ENCODE measurements around the gene CCR3.

Gene CCR3

DNA sequence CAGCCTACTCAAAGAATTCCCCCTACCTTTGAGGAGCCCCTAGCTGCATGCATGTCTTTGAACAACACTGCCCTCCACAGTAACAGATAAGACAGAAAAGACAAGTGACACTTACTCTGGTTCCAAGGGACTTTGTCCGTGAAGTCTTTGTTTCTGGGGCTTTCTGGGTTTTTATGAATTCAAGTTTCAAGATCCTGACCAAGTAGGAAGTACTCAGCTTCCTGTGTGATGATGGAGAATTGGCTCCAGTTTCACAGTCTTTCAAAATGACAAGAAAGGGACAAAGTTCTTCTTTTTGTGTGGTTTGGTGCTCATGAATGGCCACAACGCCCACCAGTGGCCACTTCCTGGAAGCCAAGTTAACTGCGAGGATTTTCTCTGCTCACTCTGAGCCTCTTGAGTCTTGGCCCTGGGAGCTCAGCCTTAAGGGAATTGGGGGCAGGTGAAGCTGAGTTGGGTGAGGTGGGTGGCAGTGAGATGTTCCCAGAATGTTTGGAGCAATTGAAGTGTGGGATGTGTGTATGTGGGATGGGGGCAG, 34.0 kb upstream of the CCR3 start, which contains the start of gene CCR1:
CCR1 (minus strand) TSS at position 147 of the 538 bp plus-strand sequence. CDS start 4,000 bp downstream, outside the sequence.
- H3K4me3 ChIP-seq (ENCODE audit: low read depth, low read length) = no peak within 1 kb of the TSS
- POLR2A ChIA-PET = no interaction called here
- CTCF ChIA-PET = interaction anchor here (1.0 to 1.5 kb wide), 3 partner anchors 25 to 125 kb away, joined by 3 to 4 read pairs (median 3); no protein-coding TSS in a partner anchor
- no peak for DNase-seq (ENCODE audit: low read depth, low spot score)
- TF ChIP-seq, protein P1, sequence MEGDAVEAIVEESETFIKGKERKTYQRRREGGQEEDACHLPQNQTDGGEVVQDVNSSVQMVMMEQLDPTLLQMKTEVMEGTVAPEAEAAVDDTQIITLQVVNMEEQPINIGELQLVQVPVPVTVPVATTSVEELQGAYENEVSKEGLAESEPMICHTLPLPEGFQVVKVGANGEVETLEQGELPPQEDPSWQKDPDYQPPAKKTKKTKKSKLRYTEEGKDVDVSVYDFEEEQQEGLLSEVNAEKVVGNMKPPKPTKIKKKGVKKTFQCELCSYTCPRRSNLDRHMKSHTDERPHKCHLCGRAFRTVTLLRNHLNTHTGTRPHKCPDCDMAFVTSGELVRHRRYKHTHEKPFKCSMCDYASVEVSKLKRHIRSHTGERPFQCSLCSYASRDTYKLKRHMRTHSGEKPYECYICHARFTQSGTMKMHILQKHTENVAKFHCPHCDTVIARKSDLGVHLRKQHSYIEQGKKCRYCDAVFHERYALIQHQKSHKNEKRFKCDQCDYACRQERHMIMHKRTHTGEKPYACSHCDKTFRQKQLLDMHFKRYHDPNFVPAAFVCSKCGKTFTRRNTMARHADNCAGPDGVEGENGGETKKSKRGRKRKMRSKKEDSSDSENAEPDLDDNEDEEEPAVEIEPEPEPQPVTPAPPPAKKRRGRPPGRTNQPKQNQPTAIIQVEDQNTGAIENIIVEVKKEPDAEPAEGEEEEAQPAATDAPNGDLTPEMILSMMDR (IDR thresholded peaks at IDR 0.05; ENCODE audit: insufficient read depth, low read length, missing control alignments) = peak; percentile 28

DNA sequence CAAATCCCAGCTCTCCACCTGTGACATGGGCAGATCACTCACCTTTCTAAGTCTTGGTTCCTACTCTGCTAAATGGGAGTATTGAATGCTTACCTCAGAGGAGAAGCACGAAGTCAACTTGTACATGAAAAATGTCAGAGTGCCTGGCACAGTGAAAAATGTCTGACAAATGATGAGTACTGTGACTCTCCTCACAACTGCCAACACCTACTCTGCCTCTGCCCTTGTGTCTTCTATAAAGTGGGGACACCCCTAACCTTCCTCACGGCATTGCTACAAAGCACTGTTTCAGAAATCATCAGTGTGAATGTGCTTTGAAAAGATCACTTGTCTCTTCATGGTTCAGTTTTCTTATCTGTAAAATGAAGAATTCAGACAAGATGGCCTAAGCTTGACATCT, 33.2 kb upstream of the CCR3 start:
- no peak for DNase-seq (ENCODE audit: low read depth, low spot score)
- POLR2A ChIA-PET = no interaction called here
- no peak overlapping the region for H3K4me3 ChIP-seq (ENCODE audit: low read depth, low read length)
- CTCF ChIA-PET = interaction anchor here (1.5 kb wide), 1 partner anchor 122 kb away, joined by 4 read pairs; no protein-coding TSS in a partner anchor
- TF ChIP-seq, protein P1 (IDR thresholded peaks at IDR 0.05; ENCODE audit: insufficient read depth, low read length, missing control alignments) = no peak

DNA sequence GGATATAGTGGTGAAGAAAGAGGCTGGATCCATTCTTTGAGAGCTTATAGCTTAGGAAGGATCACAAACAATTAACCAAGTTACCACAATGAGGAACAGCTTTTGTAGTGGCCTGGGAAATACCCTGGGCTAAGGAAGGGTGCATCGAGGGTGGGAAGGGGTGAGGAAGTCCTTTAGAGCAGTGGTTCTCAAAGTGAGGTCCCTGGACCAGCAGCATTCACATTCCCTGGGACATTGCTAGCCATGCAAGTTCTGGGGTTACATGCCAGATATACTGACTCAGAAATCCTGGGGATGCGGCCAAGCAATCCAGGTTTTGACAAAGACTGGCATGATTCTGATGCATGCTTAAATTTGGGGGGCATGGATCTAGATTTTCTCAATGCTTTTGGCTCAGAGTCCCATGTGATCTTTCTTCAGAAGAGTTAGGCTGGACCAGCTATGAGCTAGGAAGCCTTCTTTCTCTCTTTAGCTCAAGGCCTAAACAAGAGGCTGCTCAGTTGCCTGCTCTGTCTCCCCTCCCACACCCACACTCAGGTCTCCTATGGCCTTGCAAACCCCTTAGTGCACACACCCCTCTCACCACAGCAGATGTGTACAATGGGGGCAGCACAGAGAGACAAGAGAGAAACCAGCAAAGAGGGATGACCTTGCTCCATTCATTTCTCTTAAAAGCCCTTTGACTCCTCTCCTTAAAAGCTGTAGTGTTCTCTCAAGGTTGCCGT, 32.4 kb upstream of the CCR3 start:
- ChIA-PET CTCF (no interaction called here), POLR2A (no interaction called here)
- TF ChIP-seq, protein P1 (IDR thresholded peaks at IDR 0.05; ENCODE audit: insufficient read depth, low read length, missing control alignments) = no peak
- no peak overlapping the region for H3K4me3 ChIP-seq (ENCODE audit: low read depth, low read length)
- DNase-seq (ENCODE audit: low read depth, low spot score) = no peak

DNA sequence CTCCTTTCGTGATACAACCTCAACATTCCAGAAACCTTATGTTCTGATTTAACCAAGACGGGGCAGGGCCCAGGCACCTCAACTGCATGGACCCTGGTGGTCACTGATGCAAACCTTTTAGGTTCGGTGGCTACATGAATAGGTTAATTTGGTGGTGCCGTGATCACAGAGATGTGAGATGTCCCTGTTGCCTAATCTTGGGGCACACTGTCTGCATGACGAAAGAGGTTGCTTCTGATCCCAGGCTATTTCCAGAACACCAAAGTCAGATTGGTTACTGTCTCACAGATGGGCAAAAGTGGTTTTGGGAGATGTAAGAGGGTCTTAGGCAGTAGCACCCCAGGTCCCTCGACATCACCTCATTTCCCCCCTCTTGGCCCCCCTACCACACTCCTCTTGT, 30.2 kb upstream of the CCR3 start:
- H3K4me3 ChIP-seq (ENCODE audit: low read depth, low read length) = no peak overlapping the region
- no peak for DNase-seq (ENCODE audit: low read depth, low spot score)
- ChIA-PET CTCF (no interaction called here), POLR2A (no interaction called here)
- TF ChIP-seq, protein P1 (IDR thresholded peaks at IDR 0.05; ENCODE audit: insufficient read depth, low read length, missing control alignments) = no peak

DNA sequence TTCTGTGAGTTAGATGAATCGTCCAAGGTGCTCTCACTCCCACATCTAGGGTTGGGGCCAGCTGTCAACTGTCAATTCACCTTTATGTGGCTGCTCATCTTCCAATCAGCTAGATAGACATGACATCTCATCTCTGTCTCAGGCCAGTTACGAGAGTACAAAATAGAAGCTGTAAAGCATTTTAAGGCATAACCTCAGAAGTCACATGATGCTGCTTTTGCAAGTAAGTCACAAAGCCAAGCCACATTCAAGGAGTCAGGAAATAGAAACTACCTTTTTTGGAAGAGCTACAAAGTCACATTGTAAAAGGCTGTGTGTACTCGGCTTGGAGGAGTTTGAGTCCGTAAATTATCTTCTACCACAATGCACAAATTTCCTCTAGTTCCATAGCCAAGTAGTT, 29.1 kb upstream of the CCR3 start:
- H3K4me3 ChIP-seq (ENCODE audit: low read depth, low read length) = no peak overlapping the region
- no peak for DNase-seq (ENCODE audit: low read depth, low spot score)
- TF ChIP-seq, protein P1 (IDR thresholded peaks at IDR 0.05; ENCODE audit: insufficient read depth, low read length, missing control alignments) = no peak
- POLR2A ChIA-PET = no interaction called here
- CTCF ChIA-PET = no interaction called here

DNA sequence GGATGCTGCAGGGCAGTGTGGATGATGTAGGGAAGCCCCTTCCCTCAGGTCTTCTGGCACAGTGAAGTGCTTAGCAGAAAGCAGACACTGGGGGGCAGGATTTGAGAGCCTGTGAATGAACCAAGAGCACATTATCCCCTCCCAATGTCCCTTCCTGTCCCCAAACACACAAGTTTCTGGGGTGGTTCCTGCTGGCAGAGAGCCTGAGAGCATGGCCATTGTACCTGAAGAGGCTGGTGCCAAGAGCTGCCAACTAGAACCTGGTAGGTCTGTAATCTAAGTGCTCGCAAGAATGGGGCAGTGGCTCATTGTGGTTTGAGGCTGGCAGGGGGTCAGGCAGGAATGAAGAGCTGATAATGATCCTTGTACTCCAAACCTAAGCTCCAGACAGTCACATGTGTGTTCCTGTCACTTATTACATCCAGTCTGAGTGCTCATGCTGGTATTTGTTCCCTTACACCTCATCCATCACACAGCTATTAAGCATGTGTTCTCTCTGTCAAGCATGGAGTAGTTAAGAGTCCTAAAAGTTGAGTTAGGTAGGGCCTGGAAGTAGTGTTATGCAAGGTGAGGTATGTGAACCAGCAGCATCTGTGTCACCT, 27.4 kb upstream of the CCR3 start:
- no peak for DNase-seq (ENCODE audit: low read depth, low spot score)
- ChIA-PET POLR2A (no interaction called here), CTCF (no interaction called here)
- H3K4me3 ChIP-seq (ENCODE audit: low read depth, low read length) = no peak overlapping the region
- TF ChIP-seq, protein P1 (IDR thresholded peaks at IDR 0.05; ENCODE audit: insufficient read depth, low read length, missing control alignments) = no peak

Data from AG04449 (cell line).